Testis (tissue), 2 donors: Measurements from ENCODE around the gene ZIC2.
"Not testable (repeated sequence)": the region's sequence is repeated elsewhere in the genome, so short reads cannot be mapped to it uniquely, and the experiment has no call there.

Experiments used
- CTCF ChIP-seq, 3 experiments: fragments of 450-650 bp in 2 of 3; fragments of 200-600 bp in 1 of 3; sonication (generic) in 1 of 3; IDR thresholded peaks; one replicate each; pipeline ENCODE4 v1.5.1; 2016 to 2019; ENCODE audit warnings: antibody characterized with exemption in 3 of 3, mild to moderate bottlenecking in 2 of 3, moderate library complexity in 1 of 3
- POLR2A ChIP-seq: fragments of 450-650 bp; IDR thresholded peaks from one replicate; pipeline ENCODE4 v1.6.1; 2017; ENCODE audit warnings: antibody characterized with exemption, mild to moderate bottlenecking, moderate library complexity

- not testable (repeated sequence) for TF ChIP-seq CTCF (IDR thresholded peaks at IDR 0.05); POLR2A
These were observed 36.1 kb upstream of the ZIC2 start for GRCh38 chr13:99945515-99945914.
